GM23248 (cell line): ENCODE measurements around the gene RALB. TPM values are rescaled to one million over a fixed set of nuclear protein-coding genes. Genes with fewer than 3 reads are reported as not detected.
A peak's percentile ranks its signal among the peaks of the same experiment; 100 is the strongest.

Experiments
- DNase-seq: peaks from one replicate; pipeline ENCODE4 v3.0.0-alpha.2; 2015
- H2AFZ ChIP-seq: fragments of 200-600 bp; sonication (generic); 2 replicates; pipeline ENCODE4 v1.6.1; 2016; ENCODE audit warnings: antibody characterized with exemption
- H3F3A ChIP-seq: fragments of 200-600 bp; sonication (generic); 2 replicates; pipeline ENCODE4 v1.6.1; 2016; ENCODE audit warnings: mild to moderate bottlenecking, antibody characterized with exemption, mixed run types; ENCODE audit not compliant: insufficient read depth
- H3K27ac ChIP-seq: fragments of 200-600 bp; sonication (generic); 2 replicates; pipeline ENCODE4 v1.5.1; 2016; ENCODE audit warnings: mild to moderate bottlenecking
- H3K27me3 ChIP-seq: fragments of 200-600 bp; sonication (generic); replicated peaks from 2 replicates; pipeline ENCODE4 v1.6.1; 2016; ENCODE audit warnings: mild to moderate bottlenecking; ENCODE audit not compliant: insufficient read depth
- H3K36me3 ChIP-seq: fragments of 200-600 bp; sonication (generic); 2 replicates; pipeline ENCODE4 v1.6.1; 2016; ENCODE audit warnings: low read depth, mild to moderate bottlenecking
- H3K4me1 ChIP-seq: fragments of 200-600 bp; sonication (generic); 2 replicates; pipeline ENCODE4 v1.6.1; 2016; ENCODE audit warnings: mild to moderate bottlenecking; ENCODE audit not compliant: insufficient read depth
- H3K4me2 ChIP-seq: fragments of 200-600 bp; sonication (generic); one replicate; pipeline ENCODE4 v1.6.1; 2016; ENCODE audit warnings: mild to moderate bottlenecking; ENCODE audit not compliant: unreplicated experiment
- H3K4me3 ChIP-seq: fragments of 200-600 bp; sonication (generic); 2 replicates; pipeline ENCODE4 v1.5.1; 2016; ENCODE audit warnings: mild to moderate bottlenecking
- H3K79me2 ChIP-seq: fragments of 200-600 bp; sonication (generic); 2 replicates; pipeline ENCODE4 v1.6.1; 2016; ENCODE audit warnings: mild to moderate bottlenecking; ENCODE audit not compliant: insufficient read depth
- H3K9ac ChIP-seq: fragments of 200-600 bp; sonication (generic); 2 replicates; pipeline ENCODE4 v1.6.1; 2016; ENCODE audit warnings: mild to moderate bottlenecking
- H3K9me2 ChIP-seq: fragments of 200-600 bp; sonication (generic); 2 replicates; pipeline ENCODE4 v1.6.1; 2016; ENCODE audit warnings: mixed run types, mild to moderate bottlenecking, moderate library complexity; ENCODE audit not compliant: insufficient read depth
- H3K9me3 ChIP-seq: fragments of 200-600 bp; sonication (generic); one replicate; pipeline ENCODE4 v1.6.1; 2017; ENCODE audit warnings: low read depth
- H4K20me1 ChIP-seq: fragments of 200-600 bp; sonication (generic); 2 replicates; pipeline ENCODE4 v1.6.0; 2016; ENCODE audit not compliant: insufficient read depth
- EZH2 ChIP-seq: fragments of 200-600 bp; sonication (generic); IDR thresholded peaks from 2 replicates; pipeline ENCODE4 v1.6.1; 2018; ENCODE audit warnings: antibody characterized with exemption, mild to moderate bottlenecking; ENCODE audit not compliant: insufficient read depth, poor library complexity, severe bottlenecking
- EZH2phosphoT487 ChIP-seq: fragments of 200-600 bp; sonication (generic); IDR thresholded peaks from 2 replicates; pipeline ENCODE4 v1.6.1; 2018; ENCODE audit warnings: antibody characterized with exemption, moderate library complexity, mild to moderate bottlenecking, low read depth; ENCODE audit not compliant: insufficient read depth
- WGBS, 2 experiments: methylation state at CpG; one replicate each; pipeline ENCODE4 v1.1.6; 2015 to 2017; ENCODE audit warnings: low lambda C conversion rate in 2 of 2, low coverage in 1 of 2; ENCODE audit errors: missing lambda C conversion rate in 2 of 2; 5-methylcytosine and 5-hydroxymethylcytosine counted together
- in situ Hi-C: fragments of 300-500 bp; cut with MboI; formaldehyde crosslinking; loops from 2 replicates; pipeline ENCODE4 v1.15.0; 2020
- polyA plus RNA-seq: library from polyadenylated mRNA; unstranded; fragments of >200 nt; fragmentation: Nextera tagmentation; extraction: Ambion mirVana; gene quantifications from 2 replicates; pipeline ENCODE4 v1.2.1, GENCODE V29; 2016
- total RNA-seq: library from RNA; depleted of rRNA; stranded (reverse); fragments of >200 nt; shearing (Covaris generic); gene quantifications from 2 replicates; pipeline ENCODE4 v1.2.3, GENCODE V29; 2014

The RALB gene
- total and polyA plus RNA-seq, 2 experiments from 2014 or later = 65.7 to 105 TPM

- H3K36me3 ChIP-seq = no peaks in the 10 kb centered on the region
- no peaks in the 10 kb centered on the region for H3K9me2 ChIP-seq
- H3K9me3 ChIP-seq = no peaks in the 10 kb centered on the region
- 43 to 46% methylated on average over 6 of the region's 6 CpGs for WGBS, 2 experiments
- peak; percentile 26 for DNase-seq
- H3K79me2 ChIP-seq = peaks cover 37% of the 10 kb centered on the region
- peak overlapping the region; percentile 92 for H3K4me2 ChIP-seq
- TF ChIP-seq EZH2phosphoT487 (no peak), EZH2 (no peak)
- H3K27me3 ChIP-seq = no peaks in the 10 kb centered on the region
- peak overlapping the region; percentile 79 for H3K9ac ChIP-seq
- H4K20me1 ChIP-seq = peaks cover 5% of the 10 kb centered on the region; the same call in 1 of the 2 replicates
- peaks cover 13% of the 10 kb centered on the region for H3K4me1 ChIP-seq
- H3K27ac ChIP-seq = no peak overlapping the region
- in situ Hi-C loops = no loop called here
- H3K4me3 ChIP-seq = peak overlapping the region; percentile 82
- peak overlapping the region; percentile 94 for H2AFZ ChIP-seq
- H3F3A ChIP-seq = no peaks in the 10 kb centered on the region
Measured at GRCh38 chr2:120251880-120252224, 800 bp upstream of the RALB start.

GRCh38 chr2:120253021-120253882 is 600 bp downstream of the RALB start:
- H3K79me2 ChIP-seq = peaks cover 51% of the 10 kb centered on the region
- 1 to 2% methylated on average over 44 to 53 of the region's 60 CpGs for WGBS, 2 experiments

GRCh38 chr2:120254178-120254577 is 1.5 kb downstream of the RALB start:
- H2AFZ ChIP-seq = no peak overlapping the region
- no peaks in the 10 kb centered on the region for H3K27me3 ChIP-seq
- no peaks in the 10 kb centered on the region for H3K36me3 ChIP-seq
- peak overlapping the region; percentile 87 for H3K4me2 ChIP-seq
- H3K9ac ChIP-seq = peak overlapping the region; percentile 79; the same call in 1 of the 2 replicates
- peaks cover 9% of the 10 kb centered on the region for H4K20me1 ChIP-seq
- DNase-seq = no peak
- H3K9me3 ChIP-seq = no peaks in the 10 kb centered on the region
- H3K27ac ChIP-seq = peak overlapping the region; percentile 57; the same call in 1 of the 2 replicates
- H3K79me2 ChIP-seq = peaks cover 60% of the 10 kb centered on the region
- TF ChIP-seq EZH2phosphoT487 (no peak), EZH2 (no peak)
- peak overlapping the region; percentile 82 for H3K4me3 ChIP-seq
- in situ Hi-C loops = no loop called here
- 76 to 78% methylated on average over 8 of the region's 8 CpGs for WGBS, 2 experiments
- peaks cover 21% of the 10 kb centered on the region for H3K4me1 ChIP-seq
- no peaks in the 10 kb centered on the region for H3K9me2 ChIP-seq
- H3F3A ChIP-seq = no peaks in the 10 kb centered on the region

More at GRCh38 chr2:120253021-120253882, 600 bp downstream of the RALB start:
- Histone ChIP-seq H3K9me2 (no peaks in the 10 kb centered on the region), H3K9ac (peak overlapping the region; percentile 79), H3F3A (no peaks in the 10 kb centered on the region), H3K27me3 (no peaks in the 10 kb centered on the region), H3K9me3 (no peaks in the 10 kb centered on the region), H3K27ac (peak overlapping the region; percentile 57), H3K36me3 (no peaks in the 10 kb centered on the region), H4K20me1 (peaks cover 9% of the 10 kb centered on the region), H2AFZ (peak overlapping the region; percentile 94), H3K4me2 (peak overlapping the region; percentile 87), H3K4me1 (peaks cover 21% of the 10 kb centered on the region), H3K4me3 (peak overlapping the region; percentile 82)
- peak; percentile 92 for DNase-seq
- TF ChIP-seq EZH2phosphoT487 (no peak), EZH2 (no peak)
- in situ Hi-C loops = no loop called here

DNA sequence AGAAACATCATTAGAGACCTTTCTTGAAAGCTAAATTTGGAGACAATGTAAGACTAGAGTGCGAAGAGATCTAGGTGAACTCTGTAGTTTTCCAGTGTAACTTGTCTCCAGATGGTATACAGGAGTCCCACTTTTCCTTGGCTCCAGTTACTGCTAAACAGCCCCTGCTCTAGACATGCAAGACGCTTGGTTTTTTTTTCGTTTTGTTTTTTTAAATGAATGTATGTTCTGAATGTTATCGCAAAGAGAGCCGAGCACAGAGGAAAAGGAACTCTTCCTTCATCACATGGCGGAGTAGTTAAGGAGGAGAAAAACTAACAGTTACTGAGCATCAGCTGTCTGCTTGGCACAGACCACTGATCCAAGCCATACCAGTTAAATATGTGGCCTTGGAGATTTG is 2.4 kb downstream of the RALB start:
- Histone ChIP-seq H3K79me2 (peaks cover 69% of the 10 kb centered on the region), H3K4me1 (peaks cover 21% of the 10 kb centered on the region), H3K9ac (no peak overlapping the region), H3K4me2 (no peak overlapping the region), H3K9me3 (no peaks in the 10 kb centered on the region), H3K4me3 (no peak overlapping the region), H4K20me1 (peaks cover 9% of the 10 kb centered on the region), H3K27ac (no peak overlapping the region), H3F3A (no peaks in the 10 kb centered on the region), H3K27me3 (no peaks in the 10 kb centered on the region), H3K36me3 (no peaks in the 10 kb centered on the region), H2AFZ (no peak overlapping the region), H3K9me2 (no peaks in the 10 kb centered on the region)
- in situ Hi-C loops = no loop called here
- TF ChIP-seq EZH2phosphoT487 (no peak), EZH2 (no peak)
- WGBS, 2 experiments = 85 to 91% methylated on average over 6 of the region's 6 CpGs
- DNase-seq = no peak
